ENCODE data around the gene ATP6V1G3.

The ATP6V1G3 gene

DNA sequence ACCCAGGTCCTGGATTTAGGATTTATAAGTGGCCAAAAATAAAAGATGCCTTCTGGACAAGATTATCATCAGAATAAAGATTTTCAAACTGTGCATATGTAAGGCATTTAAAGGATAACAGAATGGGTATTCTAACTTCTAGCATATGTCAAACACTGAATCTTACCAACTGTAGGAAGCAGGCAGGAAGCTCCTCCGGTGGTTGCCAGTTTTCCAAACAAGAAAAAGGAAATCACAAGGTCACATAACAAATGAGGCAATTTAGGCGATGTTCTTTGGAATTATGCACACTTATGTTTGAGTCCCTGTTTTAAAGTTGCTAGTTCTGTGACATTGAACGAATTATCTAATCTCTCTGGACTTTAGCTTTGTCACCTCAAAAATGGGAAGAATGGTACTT, 48.9 kb downstream of the ATP6V1G3 start:
- H3K4me2 ChIP-seq (ENCODE audit: low read length, poor library complexity, severe bottlenecking) = no peak overlapping the region
- peaks cover 11% of the 10 kb centered on the region for H3K4me1 ChIP-seq (ENCODE audit: control insufficient read depth, insufficient read depth, low read depth, low read length)
- H2AK5ac ChIP-seq (ENCODE audit: low read length, severe bottlenecking) = no peak overlapping the region
- no peaks in the 10 kb centered on the region for H3K9me3 ChIP-seq (ENCODE audit: control insufficient read depth, low read length)
- no peak overlapping the region for H4K8ac ChIP-seq (ENCODE audit: low read length)
- WGBS = 76% methylated on average over 3 of the region's 3 CpGs
- H3K9ac ChIP-seq (ENCODE audit: low read length) = no peak overlapping the region
- H3K14ac ChIP-seq (ENCODE audit: low read length in 2 of 2) = no peak overlapping the region
- no peak for DNase-seq
- no peak overlapping the region for H3K23ac ChIP-seq (ENCODE audit: low read length in 2 of 2)
- H2BK120ac ChIP-seq (ENCODE audit: low read depth, low read length) = no peak overlapping the region
- H3K79me1 ChIP-seq (replicated peaks; ENCODE audit: low read length, poor library complexity, severe bottlenecking) = no peaks in the 10 kb centered on the region
- no peak overlapping the region for H3K4ac ChIP-seq (ENCODE audit: low read depth in 1 of 2, low read length in 2 of 2)
- H2BK12ac ChIP-seq (ENCODE audit: low read length in 2 of 2) = no peak overlapping the region
- no peaks in the 10 kb centered on the region for H3K27me3 ChIP-seq (ENCODE audit: control insufficient read depth in 1 of 2, insufficient read depth in 1 of 2, low read length in 2 of 2)
- no peaks in the 10 kb centered on the region for H3K36me3 ChIP-seq (ENCODE audit: control insufficient read depth in 1 of 2, insufficient read depth in 2 of 2, low read depth in 1 of 2, low read length in 2 of 2)
- no peak overlapping the region for H2AFZ ChIP-seq (ENCODE audit: low read depth, low read length)
- H3K4me3 ChIP-seq (ENCODE audit: insufficient read depth in 1 of 2, low read depth in 1 of 2, low read length in 2 of 2) = no peak overlapping the region
- H2BK5ac ChIP-seq (ENCODE audit: low read depth, low read length, poor library complexity, severe bottlenecking) = no peak overlapping the region
- H3K18ac ChIP-seq (ENCODE audit: low read depth in 1 of 2, low read length in 2 of 2) = no peak overlapping the region
- no peak overlapping the region for H3K27ac ChIP-seq (ENCODE audit: low read length, poor library complexity, severe bottlenecking)
- no peak overlapping the region for H2BK15ac ChIP-seq (ENCODE audit: low read depth, poor library complexity, severe bottlenecking)
- no peak overlapping the region for H4K91ac ChIP-seq (ENCODE audit: low read length)

DNA sequence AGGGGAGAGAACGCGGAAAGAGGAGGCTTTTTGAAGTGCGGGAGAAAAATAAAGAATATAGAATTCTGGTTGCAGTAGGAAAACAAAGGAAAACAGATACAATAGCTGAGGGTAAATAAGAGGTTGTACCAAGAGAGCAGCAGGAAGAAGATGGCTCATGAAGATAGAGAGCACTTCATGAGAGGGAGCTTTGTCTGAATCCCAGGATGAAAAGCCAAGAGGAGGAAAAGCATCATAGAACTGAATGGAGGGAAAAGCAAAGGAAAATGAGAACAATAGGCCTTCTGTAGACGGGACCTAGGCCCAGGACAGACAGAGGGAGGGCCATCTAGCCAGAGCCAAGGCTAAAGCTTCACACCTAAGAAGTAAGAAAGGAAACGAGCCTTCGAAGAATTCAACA, 49.5 kb downstream of the ATP6V1G3 start:
- DNase-seq = no peak
- no peak overlapping the region for H2BK120ac ChIP-seq (ENCODE audit: low read depth, low read length)
- peak overlapping the region in 1 of 2 experiments; percentile 7 for H3K4ac ChIP-seq (ENCODE audit: low read depth in 1 of 2, low read length in 2 of 2)
- H3K9me3 ChIP-seq (ENCODE audit: control insufficient read depth, low read length) = no peaks in the 10 kb centered on the region
- no peaks in the 10 kb centered on the region for H3K79me1 ChIP-seq (replicated peaks; ENCODE audit: low read length, poor library complexity, severe bottlenecking)
- H3K4me1 ChIP-seq (ENCODE audit: control insufficient read depth, insufficient read depth, low read depth, low read length) = peaks cover 9% of the 10 kb centered on the region
- H3K4me3 ChIP-seq (ENCODE audit: insufficient read depth in 1 of 2, low read depth in 1 of 2, low read length in 2 of 2) = no peak overlapping the region
- no peak overlapping the region for H2AFZ ChIP-seq (ENCODE audit: low read depth, low read length)
- no peaks in the 10 kb centered on the region for H3K27me3 ChIP-seq (ENCODE audit: control insufficient read depth in 1 of 2, insufficient read depth in 1 of 2, low read length in 2 of 2)
- no peak overlapping the region for H2AK5ac ChIP-seq (ENCODE audit: low read length, severe bottlenecking)
- no peak overlapping the region for H3K18ac ChIP-seq (ENCODE audit: low read depth in 1 of 2, low read length in 2 of 2)
- no peak overlapping the region for H2BK5ac ChIP-seq (ENCODE audit: low read depth, low read length, poor library complexity, severe bottlenecking)
- H3K14ac ChIP-seq (ENCODE audit: low read length in 2 of 2) = no peak overlapping the region
- H3K4me2 ChIP-seq (ENCODE audit: low read length, poor library complexity, severe bottlenecking) = no peak overlapping the region
- no peak overlapping the region for H2BK12ac ChIP-seq (ENCODE audit: low read length in 2 of 2)
- no peaks in the 10 kb centered on the region for H3K36me3 ChIP-seq (ENCODE audit: control insufficient read depth in 1 of 2, insufficient read depth in 2 of 2, low read depth in 1 of 2, low read length in 2 of 2)
- no peak overlapping the region for H3K9ac ChIP-seq (ENCODE audit: low read length)
- H2BK15ac ChIP-seq (ENCODE audit: low read depth, poor library complexity, severe bottlenecking) = no peak overlapping the region
- no peak overlapping the region for H3K23ac ChIP-seq (ENCODE audit: low read length in 2 of 2)
- no peak overlapping the region for H4K91ac ChIP-seq (ENCODE audit: low read length)
- 93% methylated on average over 4 of the region's 6 CpGs for WGBS
- no peak overlapping the region for H3K27ac ChIP-seq (ENCODE audit: low read length, poor library complexity, severe bottlenecking)
- no peak overlapping the region for H4K8ac ChIP-seq (ENCODE audit: low read length)

GRCh38 chr1:198490224-198490623, 50.3 kb downstream of the ATP6V1G3 start:
- Histone ChIP-seq H3K79me1 (replicated peaks; ENCODE audit: low read length, poor library complexity, severe bottlenecking) (no peaks in the 10 kb centered on the region), H3K9ac (ENCODE audit: low read length) (no peak overlapping the region), H3K4me2 (ENCODE audit: low read length, poor library complexity, severe bottlenecking) (no peak overlapping the region), H3K9me3 (ENCODE audit: control insufficient read depth, low read length) (no peaks in the 10 kb centered on the region), H3K4me1 (ENCODE audit: control insufficient read depth, insufficient read depth, low read depth, low read length) (peaks cover 9% of the 10 kb centered on the region), H2BK120ac (ENCODE audit: low read depth, low read length) (no peak overlapping the region), H3K14ac (ENCODE audit: low read length in 2 of 2) (no peak overlapping the region), H2BK5ac (ENCODE audit: low read depth, low read length, poor library complexity, severe bottlenecking) (no peak overlapping the region), H2BK15ac (ENCODE audit: low read depth, poor library complexity, severe bottlenecking) (no peak overlapping the region), H4K8ac (ENCODE audit: low read length) (no peak overlapping the region), H3K27me3 (ENCODE audit: control insufficient read depth in 1 of 2, insufficient read depth in 1 of 2, low read length in 2 of 2) (no peaks in the 10 kb centered on the region), H4K91ac (ENCODE audit: low read length) (no peak overlapping the region), H2AK5ac (ENCODE audit: low read length, severe bottlenecking) (no peak overlapping the region), H2AFZ (ENCODE audit: low read depth, low read length) (no peak overlapping the region), H3K4ac (ENCODE audit: low read depth in 1 of 2, low read length in 2 of 2) (no peak overlapping the region), H3K23ac (ENCODE audit: low read length in 2 of 2) (no peak overlapping the region), H3K36me3 (ENCODE audit: control insufficient read depth in 1 of 2, insufficient read depth in 2 of 2, low read depth in 1 of 2, low read length in 2 of 2) (no peaks in the 10 kb centered on the region), H3K27ac (ENCODE audit: low read length, poor library complexity, severe bottlenecking) (no peak overlapping the region), H3K18ac (ENCODE audit: low read depth in 1 of 2, low read length in 2 of 2) (no peak overlapping the region), H2BK12ac (ENCODE audit: low read length in 2 of 2) (no peak overlapping the region), H3K4me3 (ENCODE audit: insufficient read depth in 1 of 2, low read depth in 1 of 2, low read length in 2 of 2) (no peak overlapping the region)
- no peak for DNase-seq
- WGBS = 100% methylated on average over 1 of the region's 1 CpG

- H3K14ac ChIP-seq (ENCODE audit: low read length in 2 of 2) = no peak overlapping the region
Measured at GRCh38 chr1:198486903-198487302, 53.6 kb downstream of the ATP6V1G3 start.

More at GRCh38 chr1:198486903-198487302, 53.6 kb downstream of the ATP6V1G3 start:
- no peak for DNase-seq
- no peak overlapping the region for H2BK15ac ChIP-seq (ENCODE audit: low read depth, poor library complexity, severe bottlenecking)
- H2BK12ac ChIP-seq (ENCODE audit: low read length in 2 of 2) = no peak overlapping the region
- no peaks in the 10 kb centered on the region for H3K4me1 ChIP-seq (ENCODE audit: control insufficient read depth, insufficient read depth, low read depth, low read length)
- no peak overlapping the region for H4K8ac ChIP-seq (ENCODE audit: low read length)
- no peak overlapping the region for H3K27ac ChIP-seq (ENCODE audit: low read length, poor library complexity, severe bottlenecking)
- H3K9me3 ChIP-seq (ENCODE audit: control insufficient read depth, low read length) = no peaks in the 10 kb centered on the region
- no peak overlapping the region for H3K4ac ChIP-seq (ENCODE audit: low read depth in 1 of 2, low read length in 2 of 2)
- H3K27me3 ChIP-seq (ENCODE audit: control insufficient read depth in 1 of 2, insufficient read depth in 1 of 2, low read length in 2 of 2) = no peaks in the 10 kb centered on the region
- H2BK120ac ChIP-seq (ENCODE audit: low read depth, low read length) = no peak overlapping the region
- H3K4me2 ChIP-seq (ENCODE audit: low read length, poor library complexity, severe bottlenecking) = no peak overlapping the region
- no peaks in the 10 kb centered on the region for H3K36me3 ChIP-seq (ENCODE audit: control insufficient read depth in 1 of 2, insufficient read depth in 2 of 2, low read depth in 1 of 2, low read length in 2 of 2)
- no peak overlapping the region for H4K91ac ChIP-seq (ENCODE audit: low read length)
- no peak overlapping the region for H2AK5ac ChIP-seq (ENCODE audit: low read length, severe bottlenecking)
- no peak overlapping the region for H3K4me3 ChIP-seq (ENCODE audit: insufficient read depth in 1 of 2, low read depth in 1 of 2, low read length in 2 of 2)
- H2BK5ac ChIP-seq (ENCODE audit: low read depth, low read length, poor library complexity, severe bottlenecking) = no peak overlapping the region
- H3K79me1 ChIP-seq (replicated peaks; ENCODE audit: low read length, poor library complexity, severe bottlenecking) = no peaks in the 10 kb centered on the region
- no peak overlapping the region for H3K23ac ChIP-seq (ENCODE audit: low read length in 2 of 2)
- H3K9ac ChIP-seq (ENCODE audit: low read length) = no peak overlapping the region
- no peak overlapping the region for H3K18ac ChIP-seq (ENCODE audit: low read depth in 1 of 2, low read length in 2 of 2)
- no peak overlapping the region for H2AFZ ChIP-seq (ENCODE audit: low read depth, low read length)

All from mesenchymal stem cell (in vitro differentiated cells and primary cell).